GM23248 (cell line): Measurements from ENCODE around the gene OR56A3. TPM values are rescaled to one million over a fixed set of nuclear protein-coding genes. Genes with fewer than 3 reads are reported as not detected.

ENCODE experiments used
- DNase-seq: peaks from one replicate; pipeline ENCODE4 v3.0.0-alpha.2; 2015
- H2AFZ ChIP-seq: fragments of 200-600 bp; sonication (generic); 2 replicates; pipeline ENCODE4 v1.6.1; 2016; ENCODE audit warnings: antibody characterized with exemption
- H3F3A ChIP-seq: fragments of 200-600 bp; sonication (generic); 2 replicates; pipeline ENCODE4 v1.6.1; 2016; ENCODE audit warnings: mild to moderate bottlenecking, antibody characterized with exemption, mixed run types; ENCODE audit not compliant: insufficient read depth
- H3K27ac ChIP-seq: fragments of 200-600 bp; sonication (generic); 2 replicates; pipeline ENCODE4 v1.5.1; 2016; ENCODE audit warnings: mild to moderate bottlenecking
- H3K27me3 ChIP-seq: fragments of 200-600 bp; sonication (generic); replicated peaks from 2 replicates; pipeline ENCODE4 v1.6.1; 2016; ENCODE audit warnings: mild to moderate bottlenecking; ENCODE audit not compliant: insufficient read depth
- H3K36me3 ChIP-seq: fragments of 200-600 bp; sonication (generic); 2 replicates; pipeline ENCODE4 v1.6.1; 2016; ENCODE audit warnings: low read depth, mild to moderate bottlenecking
- H3K4me1 ChIP-seq: fragments of 200-600 bp; sonication (generic); 2 replicates; pipeline ENCODE4 v1.6.1; 2016; ENCODE audit warnings: mild to moderate bottlenecking; ENCODE audit not compliant: insufficient read depth
- H3K4me2 ChIP-seq: fragments of 200-600 bp; sonication (generic); one replicate; pipeline ENCODE4 v1.6.1; 2016; ENCODE audit warnings: mild to moderate bottlenecking; ENCODE audit not compliant: unreplicated experiment
- H3K4me3 ChIP-seq: fragments of 200-600 bp; sonication (generic); 2 replicates; pipeline ENCODE4 v1.5.1; 2016; ENCODE audit warnings: mild to moderate bottlenecking
- H3K79me2 ChIP-seq: fragments of 200-600 bp; sonication (generic); 2 replicates; pipeline ENCODE4 v1.6.1; 2016; ENCODE audit warnings: mild to moderate bottlenecking; ENCODE audit not compliant: insufficient read depth
- H3K9ac ChIP-seq: fragments of 200-600 bp; sonication (generic); 2 replicates; pipeline ENCODE4 v1.6.1; 2016; ENCODE audit warnings: mild to moderate bottlenecking
- H3K9me2 ChIP-seq: fragments of 200-600 bp; sonication (generic); 2 replicates; pipeline ENCODE4 v1.6.1; 2016; ENCODE audit warnings: mixed run types, mild to moderate bottlenecking, moderate library complexity; ENCODE audit not compliant: insufficient read depth
- H3K9me3 ChIP-seq: fragments of 200-600 bp; sonication (generic); one replicate; pipeline ENCODE4 v1.6.1; 2017; ENCODE audit warnings: low read depth
- H4K20me1 ChIP-seq: fragments of 200-600 bp; sonication (generic); 2 replicates; pipeline ENCODE4 v1.6.0; 2016; ENCODE audit not compliant: insufficient read depth
- EZH2 ChIP-seq: fragments of 200-600 bp; sonication (generic); IDR thresholded peaks from 2 replicates; pipeline ENCODE4 v1.6.1; 2018; ENCODE audit warnings: antibody characterized with exemption, mild to moderate bottlenecking; ENCODE audit not compliant: insufficient read depth, poor library complexity, severe bottlenecking
- EZH2phosphoT487 ChIP-seq: fragments of 200-600 bp; sonication (generic); IDR thresholded peaks from 2 replicates; pipeline ENCODE4 v1.6.1; 2018; ENCODE audit warnings: antibody characterized with exemption, moderate library complexity, mild to moderate bottlenecking, low read depth; ENCODE audit not compliant: insufficient read depth
- WGBS, 2 experiments: methylation state at CpG; one replicate each; pipeline ENCODE4 v1.1.6; 2015 to 2017; ENCODE audit warnings: low lambda C conversion rate in 2 of 2, low coverage in 1 of 2; ENCODE audit errors: missing lambda C conversion rate in 2 of 2; 5-methylcytosine and 5-hydroxymethylcytosine counted together
- in situ Hi-C: fragments of 300-500 bp; cut with MboI; formaldehyde crosslinking; loops from 2 replicates; pipeline ENCODE4 v1.15.0; 2020
- polyA plus RNA-seq: library from polyadenylated mRNA; unstranded; fragments of >200 nt; fragmentation: Nextera tagmentation; extraction: Ambion mirVana; gene quantifications from 2 replicates; pipeline ENCODE4 v1.2.1, GENCODE V29; 2016
- total RNA-seq: library from RNA; depleted of rRNA; stranded (reverse); fragments of >200 nt; shearing (Covaris generic); gene quantifications from 2 replicates; pipeline ENCODE4 v1.2.3, GENCODE V29; 2014

OR56A3 gene
- total and polyA plus RNA-seq, 2 experiments from 2014 or later = not detected

DNA sequence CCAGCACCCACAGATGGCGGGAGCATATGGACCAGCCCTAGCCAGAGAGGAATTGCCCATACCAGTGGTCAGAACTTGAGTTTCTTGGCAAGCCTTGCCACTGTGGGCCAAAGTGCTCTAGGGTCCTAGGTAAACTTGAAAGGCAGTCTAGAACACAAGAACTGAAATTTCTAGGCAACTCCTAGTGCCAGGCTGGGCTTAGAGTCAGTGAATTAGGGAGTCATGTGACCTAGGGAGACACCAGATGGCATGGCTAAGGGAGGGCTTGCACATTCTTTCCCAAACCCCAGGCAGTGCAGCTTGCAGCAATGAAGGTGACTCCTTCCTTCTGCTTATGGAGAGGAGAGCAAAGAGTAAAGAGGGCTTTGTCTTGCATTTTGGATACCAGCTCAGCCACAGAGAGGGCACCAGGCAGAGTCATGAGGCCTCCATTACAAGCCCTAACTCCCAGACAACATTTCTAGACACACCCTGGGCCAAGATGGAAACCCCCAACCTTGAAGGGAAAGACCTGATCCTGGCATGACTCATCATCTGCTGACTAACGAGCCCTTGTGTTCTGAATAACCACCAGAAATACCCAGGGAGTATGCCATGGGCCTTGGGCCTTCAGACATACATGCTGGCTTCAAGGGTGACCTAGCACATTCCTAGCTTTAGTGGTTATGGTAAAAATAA lies 19.2 kb upstream of the OR56A3 start:
- no peaks in the 10 kb centered on the region for H3K36me3 ChIP-seq
- no peaks in the 10 kb centered on the region for H3K27me3 ChIP-seq
- in situ Hi-C loops = no loop called here

DNA sequence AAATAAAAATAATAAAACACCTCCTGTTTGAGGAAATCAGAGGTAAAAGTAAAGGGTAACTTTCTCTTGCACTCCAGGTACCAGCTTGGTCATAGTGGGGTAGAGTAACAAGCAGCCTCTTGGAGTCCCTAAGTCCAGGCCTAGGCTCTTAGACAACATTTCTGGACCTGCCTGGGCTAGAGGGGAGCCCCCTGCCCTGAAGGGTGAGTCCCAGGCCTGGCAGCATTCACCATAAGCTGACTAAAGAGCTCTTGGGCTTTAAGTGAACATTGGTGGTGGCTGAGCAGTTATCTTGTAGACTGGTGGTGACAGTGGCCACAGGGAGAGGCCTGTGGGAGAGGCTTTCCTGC lies 18.6 kb upstream of the OR56A3 start:
- Histone ChIP-seq H2AFZ (no peak overlapping the region), H3K27ac (no peak overlapping the region), H4K20me1 (no peaks in the 10 kb centered on the region), H3F3A (no peaks in the 10 kb centered on the region), H3K27me3 (no peaks in the 10 kb centered on the region), H3K36me3 (no peaks in the 10 kb centered on the region), H3K9ac (no peak overlapping the region), H3K4me1 (no peaks in the 10 kb centered on the region), H3K79me2 (no peaks in the 10 kb centered on the region), H3K4me2 (no peak overlapping the region), H3K9me3 (no peaks in the 10 kb centered on the region), H3K9me2 (no peaks in the 10 kb centered on the region), H3K4me3 (no peak overlapping the region)
- in situ Hi-C loops = no loop called here
- no peak for TF ChIP-seq EZH2
- no peak for DNase-seq

More for the DNA sequence above, 19.2 kb upstream of the OR56A3 start:
- Histone ChIP-seq H3K27ac (no peak overlapping the region), H3K9me3 (no peaks in the 10 kb centered on the region), H4K20me1 (no peaks in the 10 kb centered on the region), H3K9ac (no peak overlapping the region), H3F3A (no peaks in the 10 kb centered on the region), H2AFZ (no peak overlapping the region), H3K9me2 (no peaks in the 10 kb centered on the region), H3K4me3 (no peak overlapping the region), H3K4me1 (no peaks in the 10 kb centered on the region), H3K79me2 (no peaks in the 10 kb centered on the region), H3K4me2 (no peak overlapping the region)
- TF ChIP-seq EZH2 (no peak), EZH2phosphoT487 (no peak)
- 12 to 14% methylated on average over 2 of the region's 2 CpGs for WGBS, 2 experiments
- peak; percentile 19 for DNase-seq

DNA sequence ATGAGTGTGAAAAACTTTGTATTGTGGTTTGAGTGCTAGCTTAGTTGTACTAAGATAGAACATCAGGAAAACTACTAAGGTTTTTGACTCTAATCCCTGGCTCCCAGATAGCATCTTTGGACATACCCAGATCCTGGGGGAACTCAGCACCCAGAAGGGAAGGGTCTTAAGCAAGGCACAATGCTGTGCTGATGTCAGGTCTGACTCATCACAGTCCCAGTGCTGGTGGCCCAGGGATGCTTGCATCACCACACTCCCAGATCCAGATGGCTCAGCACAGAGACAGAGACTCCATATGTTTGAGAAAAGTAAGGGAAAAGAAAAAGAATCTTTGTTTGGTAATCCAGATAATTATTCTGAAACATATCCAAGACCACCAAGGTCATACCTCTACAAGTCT lies 18.3 kb upstream of the OR56A3 start:
- no peaks in the 10 kb centered on the region for H3K27me3 ChIP-seq
- H3K79me2 ChIP-seq = no peaks in the 10 kb centered on the region
- H3K4me2 ChIP-seq = no peak overlapping the region
- no peak overlapping the region for H3K27ac ChIP-seq
- no peaks in the 10 kb centered on the region for H3K4me1 ChIP-seq
- H3K9ac ChIP-seq = no peak overlapping the region
- no peak overlapping the region for H2AFZ ChIP-seq
- no peaks in the 10 kb centered on the region for H3K36me3 ChIP-seq
- in situ Hi-C loops = no loop called here
- H3K4me3 ChIP-seq = no peak overlapping the region
- TF ChIP-seq EZH2 (no peak), EZH2phosphoT487 (no peak)
- no peak for DNase-seq
- no peaks in the 10 kb centered on the region for H3K9me2 ChIP-seq
- H4K20me1 ChIP-seq = no peaks in the 10 kb centered on the region
- H3K9me3 ChIP-seq = no peaks in the 10 kb centered on the region
- H3F3A ChIP-seq = no peaks in the 10 kb centered on the region

DNA sequence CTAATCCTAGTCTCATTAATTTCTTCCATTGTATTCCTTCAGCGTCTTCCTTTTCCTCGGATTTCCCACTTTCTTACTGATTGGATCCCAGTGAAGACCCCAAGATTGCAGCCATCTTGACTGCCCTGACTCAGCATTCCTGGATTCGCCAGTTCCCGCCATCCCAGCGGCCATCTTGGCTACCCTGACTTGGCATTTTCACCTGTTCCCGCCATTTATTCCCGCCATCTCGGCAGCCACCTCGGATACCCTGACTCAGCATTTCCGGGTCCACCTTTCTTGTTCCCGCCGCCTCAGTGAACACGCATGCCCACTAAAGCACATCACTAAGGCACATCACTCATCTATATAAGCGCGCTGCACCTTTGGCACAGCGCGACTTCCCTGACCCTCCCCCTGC lies 13.8 kb upstream of the OR56A3 start:
- no peak for DNase-seq
- Histone ChIP-seq H2AFZ (no peak overlapping the region), H3K36me3 (no peaks in the 10 kb centered on the region), H3K9me2 (no peaks in the 10 kb centered on the region), H4K20me1 (no peaks in the 10 kb centered on the region), H3K4me2 (no peak overlapping the region), H3K4me3 (no peak overlapping the region), H3K27ac (no peak overlapping the region), H3F3A (no peaks in the 10 kb centered on the region), H3K4me1 (no peaks in the 10 kb centered on the region), H3K9ac (no peak overlapping the region), H3K27me3 (no peaks in the 10 kb centered on the region), H3K79me2 (no peaks in the 10 kb centered on the region), H3K9me3 (no peaks in the 10 kb centered on the region)
- TF ChIP-seq EZH2phosphoT487 = no peak
- 71 to 77% methylated on average over 14 to 17 of the region's 17 CpGs for WGBS, 2 experiments
- in situ Hi-C loops = no loop called here

DNA sequence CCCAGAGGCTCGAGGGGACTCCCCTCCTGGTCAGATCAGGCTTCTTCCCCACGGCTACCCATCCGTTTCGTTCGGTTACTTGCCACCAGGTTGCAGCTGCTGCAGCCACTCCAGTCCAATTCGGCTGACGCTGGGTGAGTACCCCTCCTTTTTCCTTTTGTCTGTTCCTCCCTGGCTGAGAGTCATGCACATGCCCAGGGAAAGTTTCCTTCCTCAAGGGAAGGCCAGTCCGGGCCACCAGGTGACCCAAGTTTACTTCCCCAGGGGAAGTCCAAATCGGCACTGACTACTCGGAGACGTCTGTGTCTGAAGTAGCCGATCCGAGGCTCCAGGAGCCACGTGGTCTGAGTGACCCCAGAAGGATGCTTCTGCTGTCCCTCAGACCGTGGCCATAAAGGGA lies 13.2 kb upstream of the OR56A3 start:
- H3K4me3 ChIP-seq = no peak overlapping the region
- H3K4me2 ChIP-seq = no peak overlapping the region
- TF ChIP-seq EZH2phosphoT487 (no peak), EZH2 (no peak)
- in situ Hi-C loops = no loop called here
- no peak for DNase-seq
- no peak overlapping the region for H3K27ac ChIP-seq
- H3F3A ChIP-seq = no peaks in the 10 kb centered on the region
- no peaks in the 10 kb centered on the region for H3K9me3 ChIP-seq
- H3K79me2 ChIP-seq = no peaks in the 10 kb centered on the region
- H2AFZ ChIP-seq = no peak overlapping the region
- H3K36me3 ChIP-seq = no peaks in the 10 kb centered on the region
- H3K4me1 ChIP-seq = no peaks in the 10 kb centered on the region
- no peaks in the 10 kb centered on the region for H3K27me3 ChIP-seq
- no peaks in the 10 kb centered on the region for H4K20me1 ChIP-seq
- no peak overlapping the region for H3K9ac ChIP-seq
- no peaks in the 10 kb centered on the region for H3K9me2 ChIP-seq
- 46 to 54% methylated on average over 15 of the region's 15 CpGs for WGBS, 2 experiments
